ENCODE data around the gene P2RY6.
"Not testable (repeated sequence)": the region's sequence is repeated elsewhere in the genome, so short reads cannot be mapped to it uniquely, and the experiment has no call there.

P2RY6 gene

DNA sequence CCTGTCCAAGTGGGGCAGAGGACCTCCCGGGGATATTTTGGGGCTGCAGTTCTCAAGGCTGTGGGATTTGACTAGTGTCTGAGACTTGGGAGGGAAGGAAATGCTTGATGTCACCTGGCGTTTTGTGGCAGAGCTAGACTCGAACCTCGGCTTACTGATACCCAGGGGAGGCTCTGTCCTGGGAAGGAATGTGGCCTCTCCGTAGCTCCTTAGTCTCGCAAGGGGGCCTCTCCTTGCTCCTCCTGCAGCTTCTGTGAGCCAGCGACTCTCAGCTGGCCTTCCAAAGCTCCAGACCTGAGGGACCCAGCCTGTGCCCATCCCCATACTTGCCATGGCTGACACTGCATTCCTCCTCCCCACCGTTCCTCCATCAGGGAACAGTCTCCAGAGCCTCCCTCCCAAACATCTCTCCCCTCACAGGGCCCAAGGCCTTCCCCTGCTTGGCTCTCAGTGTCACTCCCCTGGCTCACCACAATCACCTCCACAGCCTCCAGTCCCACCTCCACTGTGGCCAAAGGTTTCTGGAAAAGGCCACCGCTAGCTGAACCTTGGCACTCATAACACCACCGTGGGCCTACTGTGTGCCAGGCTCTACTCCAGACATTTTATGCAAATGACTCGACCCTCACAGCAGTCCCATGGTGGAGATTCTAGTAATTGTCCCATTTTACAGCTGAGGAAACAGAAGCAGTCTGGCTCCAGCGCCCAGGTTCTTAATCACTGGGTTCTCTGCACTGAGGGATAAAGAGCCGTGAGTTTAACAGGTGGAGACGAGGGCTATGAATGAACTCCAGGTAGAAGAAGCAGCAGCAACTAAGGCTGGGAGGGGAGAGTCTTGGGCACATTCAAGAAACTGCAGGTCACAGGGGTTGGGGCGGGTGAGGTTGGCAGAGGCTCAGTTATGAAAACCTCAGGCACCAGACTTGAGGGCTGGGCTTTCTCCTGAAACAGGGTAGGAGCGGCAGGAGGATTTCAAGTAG lies 42.0 kb upstream of the P2RY6 start:
- Histone ChIP-seq H3K36me3 (ENCODE audit: control insufficient read depth, insufficient read depth, low read length) (no peaks in the 10 kb centered on the region), H3K9me3 (ENCODE audit: control insufficient read depth, low read length) (no peaks in the 10 kb centered on the region), H3K27me3 (replicated peaks; ENCODE audit: control insufficient read depth, insufficient read depth, low read length, poor library complexity, severe bottlenecking) (no peaks in the 10 kb centered on the region), H3K27ac (ENCODE audit: insufficient read depth, low read length, poor library complexity, severe bottlenecking) (no peak overlapping the region), H3K4me3 (ENCODE audit: insufficient read depth, low read depth, low read length, poor library complexity, severe bottlenecking) (no peak overlapping the region), H3K4me1 (ENCODE audit: control insufficient read depth, insufficient read depth, low read length, poor library complexity, severe bottlenecking) (no peaks in the 10 kb centered on the region)
- DNase-seq = no peak

GRCh38 chr11:73230931-73231330 lies 41.2 kb upstream of the P2RY6 start:
- no peak overlapping the region for H3K4me3 ChIP-seq (ENCODE audit: insufficient read depth, low read depth, low read length, poor library complexity, severe bottlenecking)
- H3K27ac ChIP-seq (ENCODE audit: insufficient read depth, low read length, poor library complexity, severe bottlenecking) = no peak overlapping the region
- no peak for DNase-seq
- no peaks in the 10 kb centered on the region for H3K9me3 ChIP-seq (ENCODE audit: control insufficient read depth, low read length)
- H3K36me3 ChIP-seq (ENCODE audit: control insufficient read depth, insufficient read depth, low read length) = no peaks in the 10 kb centered on the region
- no peaks in the 10 kb centered on the region for H3K4me1 ChIP-seq (ENCODE audit: control insufficient read depth, insufficient read depth, low read length, poor library complexity, severe bottlenecking)
- no peaks in the 10 kb centered on the region for H3K27me3 ChIP-seq (replicated peaks; ENCODE audit: control insufficient read depth, insufficient read depth, low read length, poor library complexity, severe bottlenecking)

DNA sequence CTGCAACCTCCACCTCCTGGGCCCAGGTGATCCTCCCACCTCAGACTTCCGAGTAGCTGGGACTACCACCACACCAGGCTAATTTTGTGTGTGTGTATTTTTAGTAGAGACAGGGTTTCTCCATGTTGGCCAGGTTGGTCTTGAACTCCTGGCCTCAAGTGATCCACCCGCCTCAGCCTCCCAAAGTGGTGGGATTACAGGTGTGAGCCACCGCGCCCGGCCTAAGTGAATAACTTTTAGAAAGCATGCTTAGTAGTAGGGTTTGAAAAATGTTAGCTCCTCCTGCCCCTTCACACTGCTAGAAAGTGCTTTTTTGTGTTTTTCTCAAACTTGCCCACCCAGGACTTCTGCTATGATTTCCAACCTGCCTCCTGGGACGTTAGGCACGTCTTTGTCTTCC lies 39.7 kb upstream of the P2RY6 start:
- not testable (repeated sequence) for H3K27ac ChIP-seq (ENCODE audit: insufficient read depth, low read length, poor library complexity, severe bottlenecking); H3K36me3 ChIP-seq (ENCODE audit: control insufficient read depth, insufficient read depth, low read length); DNase-seq; H3K4me3 ChIP-seq (ENCODE audit: insufficient read depth, low read depth, low read length, poor library complexity, severe bottlenecking); H3K9me3 ChIP-seq (ENCODE audit: control insufficient read depth, low read length); H3K4me1 ChIP-seq (ENCODE audit: control insufficient read depth, insufficient read depth, low read length, poor library complexity, severe bottlenecking); H3K27me3 ChIP-seq (replicated peaks; ENCODE audit: control insufficient read depth, insufficient read depth, low read length, poor library complexity, severe bottlenecking)

DNA sequence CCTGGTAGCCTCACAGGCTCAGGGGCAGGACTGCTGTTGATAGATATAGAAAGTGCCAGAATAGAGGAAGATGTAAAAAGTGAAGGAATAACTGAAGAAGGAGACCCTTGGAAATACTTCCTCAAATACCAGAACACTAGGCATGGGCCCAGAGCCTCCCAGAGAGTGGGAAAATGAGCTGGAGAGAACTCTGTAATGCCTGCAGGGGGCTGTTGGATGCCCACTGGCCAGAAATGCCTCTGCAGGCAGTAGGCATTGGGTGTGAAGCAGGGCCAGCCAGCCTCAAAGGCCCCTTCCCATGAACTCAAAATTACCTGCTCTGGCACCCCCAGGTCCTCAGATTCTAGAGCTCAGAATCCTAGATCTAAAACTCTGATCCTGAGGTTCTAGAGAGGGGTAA lies 38.9 kb upstream of the P2RY6 start:
- no peaks in the 10 kb centered on the region for H3K27me3 ChIP-seq (replicated peaks; ENCODE audit: control insufficient read depth, insufficient read depth, low read length, poor library complexity, severe bottlenecking)
- no peaks in the 10 kb centered on the region for H3K9me3 ChIP-seq (ENCODE audit: control insufficient read depth, low read length)
- no peak for DNase-seq
- no peaks in the 10 kb centered on the region for H3K4me1 ChIP-seq (ENCODE audit: control insufficient read depth, insufficient read depth, low read length, poor library complexity, severe bottlenecking)
- H3K36me3 ChIP-seq (ENCODE audit: control insufficient read depth, insufficient read depth, low read length) = no peaks in the 10 kb centered on the region
- no peak overlapping the region for H3K27ac ChIP-seq (ENCODE audit: insufficient read depth, low read length, poor library complexity, severe bottlenecking)
- no peak overlapping the region for H3K4me3 ChIP-seq (ENCODE audit: insufficient read depth, low read depth, low read length, poor library complexity, severe bottlenecking)

DNA sequence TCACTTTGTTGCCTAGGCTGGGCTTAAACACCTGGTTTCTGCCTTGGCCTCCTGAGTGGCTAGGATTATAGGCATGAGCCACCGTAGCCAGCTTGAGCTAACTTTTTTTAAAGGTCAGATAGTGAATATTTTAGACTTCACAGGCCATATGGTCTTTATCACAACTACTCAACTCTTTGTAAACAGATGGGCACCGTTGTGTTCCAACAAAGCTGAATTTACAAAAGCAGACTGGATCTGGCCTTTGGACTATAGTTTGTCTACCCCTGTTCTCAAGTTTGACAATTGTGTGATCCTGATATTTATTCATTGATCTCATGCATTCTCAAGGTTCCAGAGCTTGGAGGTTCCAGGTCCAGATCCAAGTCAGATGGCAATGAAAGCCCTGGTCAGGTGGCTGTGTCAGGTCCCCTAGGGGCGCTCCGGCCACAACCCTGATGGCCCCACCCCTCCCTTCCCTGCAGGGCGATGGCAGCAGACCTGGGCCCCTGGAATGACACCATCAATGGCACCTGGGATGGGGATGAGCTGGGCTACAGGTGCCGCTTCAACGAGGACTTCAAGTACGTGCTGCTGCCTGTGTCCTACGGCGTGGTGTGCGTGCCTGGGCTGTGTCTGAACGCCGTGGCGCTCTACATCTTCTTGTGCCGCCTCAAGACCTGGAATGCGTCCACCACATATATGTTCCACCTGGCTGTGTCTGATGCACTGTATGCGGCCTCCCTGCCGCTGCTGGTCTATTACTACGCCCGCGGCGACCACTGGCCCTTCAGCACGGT lies 38.3 kb upstream of the P2RY6 start:
- H3K27me3 ChIP-seq (replicated peaks; ENCODE audit: control insufficient read depth, insufficient read depth, low read length, poor library complexity, severe bottlenecking) = no peaks in the 10 kb centered on the region
- H3K27ac ChIP-seq (ENCODE audit: insufficient read depth, low read length, poor library complexity, severe bottlenecking) = no peak overlapping the region
- no peaks in the 10 kb centered on the region for H3K4me1 ChIP-seq (ENCODE audit: control insufficient read depth, insufficient read depth, low read length, poor library complexity, severe bottlenecking)
- DNase-seq = no peak
- H3K36me3 ChIP-seq (ENCODE audit: control insufficient read depth, insufficient read depth, low read length) = no peaks in the 10 kb centered on the region
- no peak overlapping the region for H3K4me3 ChIP-seq (ENCODE audit: insufficient read depth, low read depth, low read length, poor library complexity, severe bottlenecking)
- H3K9me3 ChIP-seq (ENCODE audit: control insufficient read depth, low read length) = no peaks in the 10 kb centered on the region

DNA sequence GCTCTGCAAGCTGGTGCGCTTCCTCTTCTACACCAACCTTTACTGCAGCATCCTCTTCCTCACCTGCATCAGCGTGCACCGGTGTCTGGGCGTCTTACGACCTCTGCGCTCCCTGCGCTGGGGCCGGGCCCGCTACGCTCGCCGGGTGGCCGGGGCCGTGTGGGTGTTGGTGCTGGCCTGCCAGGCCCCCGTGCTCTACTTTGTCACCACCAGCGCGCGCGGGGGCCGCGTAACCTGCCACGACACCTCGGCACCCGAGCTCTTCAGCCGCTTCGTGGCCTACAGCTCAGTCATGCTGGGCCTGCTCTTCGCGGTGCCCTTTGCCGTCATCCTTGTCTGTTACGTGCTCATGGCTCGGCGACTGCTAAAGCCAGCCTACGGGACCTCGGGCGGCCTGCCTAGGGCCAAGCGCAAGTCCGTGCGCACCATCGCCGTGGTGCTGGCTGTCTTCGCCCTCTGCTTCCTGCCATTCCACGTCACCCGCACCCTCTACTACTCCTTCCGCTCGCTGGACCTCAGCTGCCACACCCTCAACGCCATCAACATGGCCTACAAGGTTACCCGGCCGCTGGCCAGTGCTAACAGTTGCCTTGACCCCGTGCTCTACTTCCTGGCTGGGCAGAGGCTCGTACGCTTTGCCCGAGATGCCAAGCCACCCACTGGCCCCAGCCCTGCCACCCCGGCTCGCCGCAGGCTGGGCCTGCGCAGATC lies 37.5 kb upstream of the P2RY6 start:
- H3K27me3 ChIP-seq (replicated peaks; ENCODE audit: control insufficient read depth, insufficient read depth, low read length, poor library complexity, severe bottlenecking) = no peaks in the 10 kb centered on the region

GRCh38 chr11:73235236-73235786 lies 36.8 kb upstream of the P2RY6 start:
- H3K9me3 ChIP-seq (ENCODE audit: control insufficient read depth, low read length) = no peaks in the 10 kb centered on the region
- H3K27me3 ChIP-seq (replicated peaks; ENCODE audit: control insufficient read depth, insufficient read depth, low read length, poor library complexity, severe bottlenecking) = no peaks in the 10 kb centered on the region
- no peak for DNase-seq
- H3K4me1 ChIP-seq (ENCODE audit: control insufficient read depth, insufficient read depth, low read length, poor library complexity, severe bottlenecking) = no peaks in the 10 kb centered on the region
- no peaks in the 10 kb centered on the region for H3K36me3 ChIP-seq (ENCODE audit: control insufficient read depth, insufficient read depth, low read length)
- no peak overlapping the region for H3K4me3 ChIP-seq (ENCODE audit: insufficient read depth, low read depth, low read length, poor library complexity, severe bottlenecking)
- H3K27ac ChIP-seq (ENCODE audit: insufficient read depth, low read length, poor library complexity, severe bottlenecking) = no peak overlapping the region

More for the DNA sequence above, 37.5 kb upstream of the P2RY6 start:
- H3K36me3 ChIP-seq (ENCODE audit: control insufficient read depth, insufficient read depth, low read length) = no peaks in the 10 kb centered on the region
- H3K9me3 ChIP-seq (ENCODE audit: control insufficient read depth, low read length) = no peaks in the 10 kb centered on the region
- no peak for DNase-seq
- H3K4me1 ChIP-seq (ENCODE audit: control insufficient read depth, insufficient read depth, low read length, poor library complexity, severe bottlenecking) = no peaks in the 10 kb centered on the region
- H3K27ac ChIP-seq (ENCODE audit: insufficient read depth, low read length, poor library complexity, severe bottlenecking) = no peak overlapping the region
- no peak overlapping the region for H3K4me3 ChIP-seq (ENCODE audit: insufficient read depth, low read depth, low read length, poor library complexity, severe bottlenecking)

DNA sequence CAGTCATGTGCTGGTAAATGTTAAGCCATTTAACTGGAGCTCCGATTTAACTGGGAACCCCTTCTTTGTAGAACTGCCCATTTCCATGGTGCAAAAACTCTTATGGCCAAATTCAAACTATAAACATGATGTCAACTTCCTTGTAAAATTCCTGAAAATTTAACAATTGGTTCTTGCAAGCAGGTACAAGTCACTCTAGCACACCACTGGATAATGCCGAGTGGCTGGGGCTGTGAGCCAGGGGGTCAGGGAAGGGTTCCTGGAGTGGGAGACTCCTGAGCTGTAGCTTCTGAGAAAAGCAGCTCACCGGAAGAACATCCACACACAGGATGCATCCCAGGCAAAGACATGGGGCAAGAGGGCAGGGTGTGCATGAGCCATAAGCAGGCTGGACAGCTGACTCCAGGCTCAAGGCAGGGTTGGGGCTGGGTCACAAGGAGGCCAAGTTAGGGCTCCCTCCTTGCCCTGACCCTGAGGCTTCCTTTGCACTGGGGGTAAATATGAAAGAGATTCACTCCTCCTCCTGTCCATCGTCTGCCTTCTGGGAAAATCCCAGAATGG lies 35.9 kb upstream of the P2RY6 start:
- Histone ChIP-seq H3K4me1 (ENCODE audit: control insufficient read depth, insufficient read depth, low read length, poor library complexity, severe bottlenecking) (no peaks in the 10 kb centered on the region), H3K36me3 (ENCODE audit: control insufficient read depth, insufficient read depth, low read length) (no peaks in the 10 kb centered on the region), H3K4me3 (ENCODE audit: insufficient read depth, low read depth, low read length, poor library complexity, severe bottlenecking) (no peak overlapping the region), H3K27me3 (replicated peaks; ENCODE audit: control insufficient read depth, insufficient read depth, low read length, poor library complexity, severe bottlenecking) (no peaks in the 10 kb centered on the region), H3K27ac (ENCODE audit: insufficient read depth, low read length, poor library complexity, severe bottlenecking) (no peak overlapping the region), H3K9me3 (ENCODE audit: control insufficient read depth, low read length) (no peaks in the 10 kb centered on the region)
- no peak for DNase-seq

DNA sequence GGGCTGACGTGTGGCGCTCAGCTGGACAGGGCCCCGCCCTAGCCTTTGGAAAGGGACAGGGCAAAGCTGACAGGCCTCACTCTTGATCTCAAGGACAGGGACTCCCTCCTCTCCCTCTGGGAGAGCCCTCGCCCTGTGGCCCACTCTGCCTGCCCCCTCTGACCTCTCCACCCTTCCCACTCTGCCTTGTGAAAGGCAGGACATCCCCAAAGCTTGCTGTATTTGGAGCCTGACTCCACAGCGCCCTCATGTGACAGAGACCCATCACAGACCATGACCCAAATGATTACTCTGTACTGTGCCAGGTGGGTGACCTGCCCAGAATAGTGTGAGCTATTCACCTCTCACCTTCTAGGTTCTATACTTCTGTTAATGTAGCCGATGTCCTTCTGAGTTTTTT lies 35.3 kb upstream of the P2RY6 start:
- H3K36me3 ChIP-seq (ENCODE audit: control insufficient read depth, insufficient read depth, low read length) = no peaks in the 10 kb centered on the region
- no peaks in the 10 kb centered on the region for H3K27me3 ChIP-seq (replicated peaks; ENCODE audit: control insufficient read depth, insufficient read depth, low read length, poor library complexity, severe bottlenecking)
- H3K27ac ChIP-seq (ENCODE audit: insufficient read depth, low read length, poor library complexity, severe bottlenecking) = no peak overlapping the region
- no peak overlapping the region for H3K4me3 ChIP-seq (ENCODE audit: insufficient read depth, low read depth, low read length, poor library complexity, severe bottlenecking)
- H3K9me3 ChIP-seq (ENCODE audit: control insufficient read depth, low read length) = no peaks in the 10 kb centered on the region
- no peaks in the 10 kb centered on the region for H3K4me1 ChIP-seq (ENCODE audit: control insufficient read depth, insufficient read depth, low read length, poor library complexity, severe bottlenecking)
- no peak for DNase-seq
